ENCODE measurements around the gene KRT37. TPM values are rescaled to one million over a fixed set of nuclear protein-coding genes. Genes with fewer than 3 reads are reported as not detected.
A peak's percentile ranks its signal among the peaks of the same experiment; 100 is the strongest.

Gene KRT37
- polyA plus RNA-seq, 1 experiment = not detected

DNA sequence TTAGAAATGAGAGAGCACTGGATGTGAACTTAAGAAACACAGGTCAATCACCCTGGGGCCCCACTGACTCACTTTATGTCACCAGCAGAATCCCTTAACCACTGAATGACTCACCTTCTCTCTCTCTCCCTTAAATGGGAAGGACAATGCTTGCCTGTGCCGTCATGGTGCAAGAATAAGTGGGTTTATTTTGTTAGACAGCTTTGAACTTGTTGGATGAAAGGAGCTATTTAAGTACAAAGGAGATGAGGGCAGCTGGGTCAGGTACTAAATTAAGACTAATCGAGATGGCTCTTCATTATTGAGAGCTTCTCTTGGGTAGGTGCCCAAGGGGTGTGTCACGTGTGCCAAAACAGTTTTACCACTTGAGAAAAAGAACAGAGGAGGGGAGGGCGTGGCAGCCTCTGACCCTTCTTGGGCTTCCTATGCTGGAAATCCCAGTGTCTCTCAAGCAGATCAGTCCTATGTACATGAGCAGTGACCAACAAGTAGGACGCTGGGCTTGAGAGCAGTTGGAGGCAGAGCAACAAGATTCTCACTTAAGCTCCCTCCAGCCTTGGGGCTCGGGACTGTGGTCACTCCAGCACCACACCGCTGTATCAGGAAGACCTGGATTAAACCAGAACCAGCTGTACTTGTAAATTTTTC lies 20.2 kb downstream of the KRT37 start:
- ChIA-PET CTCF (interaction anchor here (0.6 to 6.6 kb wide), 16 partner anchors 13 to 501 kb away, joined by 3 to 36 read pairs (median 4); no protein-coding TSS in a partner anchor), POLR2A (interaction anchor here (0.6 to 0.9 kb wide), 2 partner anchors 35 to 450 kb away, joined by 3 to 4 read pairs; no protein-coding TSS in a partner anchor)
- DNase-seq (ENCODE audit: low read depth) = peak; percentile 94
- no peaks in the 10 kb centered on the region for H3K27me3 ChIP-seq (ENCODE audit: control insufficient read depth, insufficient read depth, low read length)
- TF ChIP-seq, protein P1, sequence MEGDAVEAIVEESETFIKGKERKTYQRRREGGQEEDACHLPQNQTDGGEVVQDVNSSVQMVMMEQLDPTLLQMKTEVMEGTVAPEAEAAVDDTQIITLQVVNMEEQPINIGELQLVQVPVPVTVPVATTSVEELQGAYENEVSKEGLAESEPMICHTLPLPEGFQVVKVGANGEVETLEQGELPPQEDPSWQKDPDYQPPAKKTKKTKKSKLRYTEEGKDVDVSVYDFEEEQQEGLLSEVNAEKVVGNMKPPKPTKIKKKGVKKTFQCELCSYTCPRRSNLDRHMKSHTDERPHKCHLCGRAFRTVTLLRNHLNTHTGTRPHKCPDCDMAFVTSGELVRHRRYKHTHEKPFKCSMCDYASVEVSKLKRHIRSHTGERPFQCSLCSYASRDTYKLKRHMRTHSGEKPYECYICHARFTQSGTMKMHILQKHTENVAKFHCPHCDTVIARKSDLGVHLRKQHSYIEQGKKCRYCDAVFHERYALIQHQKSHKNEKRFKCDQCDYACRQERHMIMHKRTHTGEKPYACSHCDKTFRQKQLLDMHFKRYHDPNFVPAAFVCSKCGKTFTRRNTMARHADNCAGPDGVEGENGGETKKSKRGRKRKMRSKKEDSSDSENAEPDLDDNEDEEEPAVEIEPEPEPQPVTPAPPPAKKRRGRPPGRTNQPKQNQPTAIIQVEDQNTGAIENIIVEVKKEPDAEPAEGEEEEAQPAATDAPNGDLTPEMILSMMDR (IDR thresholded peaks at IDR 0.05; ENCODE audit: insufficient read depth, low read depth, low read length) = no peak
- H3K4me3 ChIP-seq (ENCODE audit: low read depth, low read length) = no peak overlapping the region
- H3K36me3 ChIP-seq (ENCODE audit: control insufficient read depth, insufficient read depth, low read length) = no peaks in the 10 kb centered on the region

DNA sequence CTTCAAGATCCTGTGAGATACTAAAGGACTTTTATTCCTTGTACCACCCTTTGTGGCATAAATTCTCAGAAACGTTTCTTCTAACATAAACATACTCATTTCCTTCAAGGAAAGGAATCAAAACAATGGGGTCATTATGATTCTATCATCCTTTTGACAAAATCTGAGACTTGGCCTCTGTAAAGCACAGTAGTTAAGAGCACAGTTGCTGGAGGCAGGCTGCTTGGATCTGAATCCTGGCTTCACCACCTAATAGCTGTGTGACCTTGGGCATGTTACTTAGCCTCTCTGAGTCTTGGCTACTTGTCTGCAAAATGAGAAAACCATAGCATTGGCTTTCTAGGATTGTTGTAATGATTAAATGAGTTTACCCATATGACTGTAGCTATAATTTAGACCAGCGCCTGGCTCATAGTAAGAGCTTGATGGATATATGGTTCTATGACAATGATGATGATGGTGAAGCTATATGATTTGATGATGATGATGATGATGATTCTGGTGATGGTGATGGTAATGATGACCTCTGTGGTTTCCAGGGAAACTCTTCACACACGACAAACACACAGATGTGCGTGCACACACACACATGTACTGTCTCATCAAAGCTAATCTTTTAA lies 20.9 kb downstream of the KRT37 start:
- TF ChIP-seq, protein P1 (IDR thresholded peaks at IDR 0.05; ENCODE audit: insufficient read depth, low read depth, low read length) = no peak
- Histone ChIP-seq H3K4me3 (ENCODE audit: low read depth, low read length) (no peak overlapping the region), H3K27me3 (ENCODE audit: control insufficient read depth, insufficient read depth, low read length) (no peaks in the 10 kb centered on the region), H3K36me3 (ENCODE audit: control insufficient read depth, insufficient read depth, low read length) (no peaks in the 10 kb centered on the region)
- ChIA-PET CTCF (interaction anchor here (0.6 to 6.6 kb wide), 13 partner anchors 14 to 494 kb away, joined by 3 to 36 read pairs (median 5); no protein-coding TSS in a partner anchor), POLR2A (interaction anchor here (0.6 to 0.9 kb wide), 2 partner anchors 21 to 36 kb away, joined by 3 to 4 read pairs; partner anchors contain the start of gene KRT34)
- no peak for DNase-seq (ENCODE audit: low read depth)

GRCh38 chr17:41402161-41402560 lies 22.2 kb downstream of the KRT37 start:
- POLR2A ChIA-PET = no interaction called here
- TF ChIP-seq, protein P1 (IDR thresholded peaks at IDR 0.05; ENCODE audit: insufficient read depth, low read depth, low read length) = no peak
- no peak for DNase-seq (ENCODE audit: low read depth)
- CTCF ChIA-PET = interaction anchor here (6.6 kb wide), 1 partner anchor 147 kb away, joined by 36 read pairs; no protein-coding TSS in a partner anchor
- H3K36me3 ChIP-seq (ENCODE audit: control insufficient read depth, insufficient read depth, low read length) = no peaks in the 10 kb centered on the region
- no peak overlapping the region for H3K4me3 ChIP-seq (ENCODE audit: low read depth, low read length)
- H3K27me3 ChIP-seq (ENCODE audit: control insufficient read depth, insufficient read depth, low read length) = no peaks in the 10 kb centered on the region

DNA sequence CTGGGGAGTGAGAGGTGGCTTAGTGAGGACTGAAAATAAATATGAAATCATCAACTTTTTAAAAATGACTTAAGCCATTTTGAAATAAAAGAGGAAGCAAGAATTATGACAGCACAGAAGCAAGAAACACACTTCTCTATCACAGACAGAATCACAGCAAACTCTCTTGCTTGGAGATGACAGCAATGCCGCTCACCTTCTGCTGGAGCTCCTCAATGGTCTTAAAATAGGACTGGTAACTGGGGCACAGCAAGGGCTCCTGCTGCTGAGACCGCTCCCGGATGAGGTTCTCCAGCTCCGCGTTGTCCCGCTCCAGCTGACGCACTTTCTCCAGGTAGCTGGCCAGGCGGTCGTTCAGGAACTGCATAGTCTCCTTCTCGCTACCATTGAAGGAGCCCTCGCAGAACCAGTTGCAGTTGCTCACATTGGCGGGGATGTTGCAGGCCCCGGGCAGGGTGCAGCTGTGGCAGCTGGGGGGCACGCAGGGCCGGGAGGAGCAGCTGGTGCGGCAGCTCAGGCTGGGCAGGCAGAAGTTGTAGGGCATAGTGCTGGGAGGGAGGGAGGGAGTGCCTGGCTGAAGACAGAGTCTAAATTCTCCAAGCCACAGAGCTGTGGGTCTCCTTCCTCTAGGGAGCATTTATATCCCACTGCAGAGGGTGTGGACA lies 27.3 kb downstream of the KRT37 start, which contains the start of gene KRT31:
TSS of gene KRT31 (minus strand) at position 613 of the 665 bp plus-strand sequence. CDS start at position 544, 69 bp downstream.
- Histone ChIP-seq H3K27me3 (ENCODE audit: control insufficient read depth, insufficient read depth, low read length) (no peaks in the 10 kb centered on the region), H3K4me3 (ENCODE audit: low read depth, low read length) (no peak within 1 kb of the TSS), H3K36me3 (ENCODE audit: control insufficient read depth, insufficient read depth, low read length) (no peaks in the 10 kb centered on the region)
- no peak for DNase-seq (ENCODE audit: low read depth)
- TF ChIP-seq, protein P1 (IDR thresholded peaks at IDR 0.05; ENCODE audit: insufficient read depth, low read depth, low read length) = no peak
- POLR2A ChIA-PET = no interaction called here
- CTCF ChIA-PET = no interaction called here

GRCh38 chr17:41396340-41396739 lies 28.0 kb downstream of the KRT37 start:
- Histone ChIP-seq H3K27me3 (ENCODE audit: control insufficient read depth, insufficient read depth, low read length) (no peaks in the 10 kb centered on the region), H3K4me3 (ENCODE audit: low read depth, low read length) (no peak overlapping the region), H3K36me3 (ENCODE audit: control insufficient read depth, insufficient read depth, low read length) (no peaks in the 10 kb centered on the region)
- ChIA-PET POLR2A (no interaction called here), CTCF (no interaction called here)
- TF ChIP-seq, protein P1 (IDR thresholded peaks at IDR 0.05; ENCODE audit: insufficient read depth, low read depth, low read length) = no peak
- no peak for DNase-seq (ENCODE audit: low read depth)

Measured in BJ (cell line).